ENCODE results near the gene PTGIR.

PTGIR gene

GRCh38 chr19:46614114-46614722 is 10.7 kb downstream of the PTGIR start:
- peak; percentile 74 for DNase-seq (ENCODE audit: low spot score)

- no peak for DNase-seq (ENCODE audit: low spot score)
These were observed 11.4 kb downstream of the PTGIR start for GRCh38 chr19:46613525-46613924.

GRCh38 chr19:46611776-46612175 is 13.1 kb downstream of the PTGIR start:
- DNase-seq (ENCODE audit: low spot score): no peak

GRCh38 chr19:46610851-46611770 is 13.8 kb downstream of the PTGIR start:
- DNase-seq (ENCODE audit: low spot score): no peak

GRCh38 chr19:46610413-46610775 is 14.5 kb downstream of the PTGIR start:
- no peak for DNase-seq (ENCODE audit: low spot score)

DNA sequence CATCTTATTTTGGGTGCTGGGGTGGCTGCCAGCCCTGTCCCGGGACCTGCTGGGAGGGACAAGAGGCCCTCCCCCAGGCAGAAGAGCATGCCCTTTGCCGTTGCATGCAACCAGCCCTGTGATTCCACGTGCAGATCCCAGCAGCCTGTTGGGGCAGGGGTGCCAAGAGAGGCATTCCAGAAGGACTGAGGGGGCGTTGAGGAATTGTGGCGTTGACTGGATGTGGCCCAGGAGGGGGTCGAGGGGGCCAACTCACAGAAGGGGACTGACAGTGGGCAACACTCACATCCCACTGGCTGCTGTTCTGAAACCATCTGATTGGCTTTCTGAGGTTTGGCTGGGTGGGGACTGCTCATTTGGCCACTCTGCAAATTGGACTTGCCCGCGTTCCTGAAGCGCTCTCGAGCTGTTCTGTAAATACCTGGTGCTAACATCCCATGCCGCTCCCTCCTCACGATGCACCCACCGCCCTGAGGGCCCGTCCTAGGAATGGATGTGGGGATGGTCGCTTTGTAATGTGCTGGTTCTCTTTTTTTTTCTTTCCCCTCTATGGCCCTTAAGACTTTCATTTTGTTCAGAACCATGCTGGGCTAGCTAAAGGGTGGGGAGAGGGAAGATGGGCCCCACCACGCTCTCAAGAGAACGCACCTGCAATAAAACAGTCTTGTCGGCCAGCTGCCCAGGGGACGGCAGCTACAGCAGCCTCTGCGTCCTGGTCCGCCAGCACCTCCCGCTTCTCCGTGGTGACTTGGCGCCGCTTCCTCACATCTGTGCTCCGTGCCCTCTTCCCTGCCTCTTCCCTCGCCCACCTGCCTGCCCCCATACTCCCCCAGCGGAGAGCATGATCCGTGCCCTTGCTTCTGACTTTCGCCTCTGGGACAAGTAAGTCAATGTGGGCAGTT is 15.1 kb downstream of the PTGIR start:
- no peak for DNase-seq (ENCODE audit: low spot score)

DNA sequence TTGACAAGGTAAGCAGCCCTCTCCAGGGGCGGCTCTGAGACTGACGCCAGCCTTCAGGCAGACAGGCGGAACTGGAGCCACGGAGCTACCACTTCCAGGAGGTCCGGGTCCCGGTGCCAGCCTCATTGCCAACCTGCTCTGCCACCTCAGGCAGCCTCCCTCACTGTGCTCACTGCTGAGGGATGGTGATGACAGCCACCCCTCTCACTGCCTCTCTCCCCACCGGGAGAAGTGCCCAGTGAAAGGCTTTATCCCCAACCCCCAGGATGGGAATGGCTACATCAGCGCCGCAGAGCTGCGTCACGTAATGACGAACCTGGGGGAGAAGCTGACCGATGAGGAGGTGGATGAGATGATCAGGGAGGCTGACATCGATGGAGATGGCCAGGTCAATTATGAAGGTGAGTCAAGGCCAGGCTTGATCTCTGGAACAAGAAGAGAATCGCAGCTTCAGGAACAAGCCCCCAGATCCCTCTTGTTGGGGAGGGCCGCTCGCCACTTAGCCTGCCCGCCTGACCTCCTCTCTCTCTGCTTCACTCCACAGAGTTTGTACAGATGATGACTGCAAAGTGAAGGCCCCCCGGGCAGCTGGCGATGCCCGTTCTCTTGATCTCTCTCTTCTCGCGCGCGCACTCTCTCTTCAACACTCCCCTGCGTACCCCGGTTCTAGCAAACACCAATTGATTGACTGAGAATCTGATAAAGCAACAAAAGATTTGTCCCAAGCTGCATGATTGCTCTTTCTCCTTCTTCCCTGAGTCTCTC is 16.1 kb downstream of the PTGIR start:
- no peak for DNase-seq (ENCODE audit: low spot score)

DNA sequence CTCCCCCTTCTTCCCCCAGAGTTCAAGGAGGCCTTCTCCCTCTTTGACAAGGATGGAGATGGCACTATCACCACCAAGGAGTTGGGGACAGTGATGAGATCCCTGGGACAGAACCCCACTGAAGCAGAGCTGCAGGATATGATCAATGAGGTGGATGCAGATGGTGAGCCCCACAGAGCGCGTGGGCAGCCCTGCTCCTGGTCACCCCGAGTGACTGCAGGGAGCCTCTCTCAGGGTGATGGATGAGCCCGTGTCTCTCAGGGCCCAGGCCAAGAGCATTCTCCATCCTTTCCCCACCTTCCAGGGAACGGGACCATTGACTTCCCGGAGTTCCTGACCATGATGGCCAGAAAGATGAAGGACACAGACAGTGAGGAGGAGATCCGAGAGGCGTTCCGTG is 16.7 kb downstream of the PTGIR start:
- no peak for DNase-seq (ENCODE audit: low spot score)

DNA sequence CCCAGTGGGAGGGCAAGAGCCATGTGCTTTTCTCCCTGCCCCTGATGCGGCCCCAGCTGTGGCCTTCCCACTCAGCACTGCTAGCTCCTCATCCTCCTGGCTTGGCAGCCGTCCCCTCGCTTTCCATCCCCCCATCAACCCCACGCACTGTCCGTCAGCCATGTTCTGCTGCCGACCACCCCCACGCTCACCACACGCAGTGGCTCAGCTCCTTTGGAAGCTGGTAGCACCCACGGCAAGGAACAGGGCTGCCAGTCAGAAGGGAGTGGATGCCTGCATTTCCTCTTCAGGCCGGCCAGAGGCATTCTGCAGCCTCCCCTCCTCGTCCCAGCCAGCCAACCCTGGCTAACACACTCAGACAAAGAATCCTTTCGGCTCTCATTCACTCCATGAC is 17.4 kb downstream of the PTGIR start:
- DNase-seq (ENCODE audit: low spot score): no peak

- DNase-seq (ENCODE audit: low spot score): no peak
These were observed 18.0 kb downstream of the PTGIR start for GRCh38 chr19:46606681-46607447.

- DNase-seq (ENCODE audit: low spot score): no peak
These were observed 18.9 kb downstream of the PTGIR start for GRCh38 chr19:46606019-46606418.

GRCh38 chr19:46605356-46605821 is 19.5 kb downstream of the PTGIR start:
- no peak for DNase-seq (ENCODE audit: low spot score)

GRCh38 chr19:46604781-46605355 is 20.0 kb downstream of the PTGIR start:
- DNase-seq (ENCODE audit: low spot score): no peak

DNA sequence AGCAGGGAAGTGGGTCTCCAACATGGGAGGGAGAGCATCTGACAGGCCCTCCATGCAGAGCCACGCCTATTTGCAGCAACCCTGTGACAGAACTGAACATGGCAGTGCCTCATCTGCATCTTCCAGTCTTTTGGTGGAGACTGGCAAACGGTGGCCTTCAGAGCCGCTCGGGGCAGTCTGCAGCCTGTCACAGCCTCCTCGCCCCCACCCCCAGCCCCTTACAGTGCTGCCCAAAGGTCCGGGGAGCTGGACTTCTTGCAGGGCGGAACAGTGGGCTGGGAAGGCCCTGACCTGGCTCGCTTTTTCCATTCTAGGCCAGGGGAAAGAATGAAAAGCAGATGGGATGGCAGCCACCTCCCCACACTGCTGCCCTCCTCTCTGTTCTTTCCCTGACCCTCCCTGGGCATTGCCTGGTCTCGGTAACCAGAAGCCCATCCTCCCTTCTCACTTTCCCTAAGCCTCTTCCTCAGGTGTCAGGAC is 21.1 kb downstream of the PTGIR start:
- no peak for DNase-seq (ENCODE audit: low spot score)

DNA sequence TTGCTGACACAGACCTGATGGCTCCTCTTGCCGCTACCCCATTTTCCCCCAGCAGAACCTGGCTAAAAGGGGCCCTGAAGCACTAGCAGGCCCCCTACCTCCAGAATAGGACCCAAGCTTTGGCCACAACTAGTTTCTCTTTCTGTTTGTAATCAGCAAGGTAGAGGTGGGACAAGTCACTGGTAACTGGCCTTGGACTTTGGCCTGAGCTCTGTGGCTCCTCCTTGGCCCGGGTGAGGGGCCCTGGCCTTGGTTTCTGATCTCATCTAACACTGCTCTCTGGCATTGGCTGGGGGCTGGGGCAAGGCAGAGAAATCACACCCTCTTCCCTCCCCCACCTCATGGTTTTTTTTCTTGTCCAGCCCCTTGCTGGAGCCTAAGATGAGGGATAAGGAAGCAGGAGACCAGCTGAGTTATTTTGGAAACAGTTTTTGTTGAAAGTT is 21.7 kb downstream of the PTGIR start:
- peak; percentile 32 for DNase-seq (ENCODE audit: low spot score)

DNA sequence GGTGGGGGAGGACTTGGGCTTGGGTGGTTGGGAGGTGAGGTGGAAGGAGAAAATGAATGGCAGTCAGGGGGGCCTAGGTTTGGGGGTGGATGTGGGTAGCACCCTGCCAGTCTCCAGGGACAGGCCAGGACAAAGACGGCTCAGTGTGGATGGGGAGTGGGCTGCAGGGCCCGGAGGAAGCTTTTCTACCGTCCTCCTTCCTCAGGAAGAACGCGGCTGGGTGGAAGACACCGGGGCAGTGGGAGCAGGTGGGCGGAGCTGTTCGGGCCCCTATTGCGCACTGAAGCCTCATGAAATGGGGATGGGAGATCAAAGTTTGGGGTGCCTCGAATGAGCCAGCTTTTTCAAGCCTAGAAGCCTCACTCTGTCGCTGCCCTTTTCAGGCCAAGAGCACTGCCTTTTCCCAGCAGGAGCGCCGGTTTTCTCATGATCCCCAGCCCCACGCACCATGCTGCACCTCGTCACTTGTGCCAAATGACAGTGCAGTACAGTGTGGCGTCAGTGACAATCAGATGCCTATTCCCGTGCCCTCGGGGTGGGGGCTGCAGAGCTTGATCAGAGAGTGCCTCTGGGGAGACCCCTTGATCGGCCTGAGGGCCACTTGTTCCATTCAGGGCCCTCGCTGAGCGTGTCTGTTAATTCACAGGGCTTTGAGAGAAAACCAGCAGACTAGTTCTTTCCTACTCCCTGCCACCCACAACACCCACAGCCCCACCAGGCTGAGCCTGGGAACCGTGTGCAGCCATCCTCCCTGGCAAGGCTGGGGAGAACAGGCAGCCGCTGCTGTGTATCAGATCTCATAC is 22.3 kb downstream of the PTGIR start:
- DNase-seq (ENCODE audit: low spot score): no peak

DNA sequence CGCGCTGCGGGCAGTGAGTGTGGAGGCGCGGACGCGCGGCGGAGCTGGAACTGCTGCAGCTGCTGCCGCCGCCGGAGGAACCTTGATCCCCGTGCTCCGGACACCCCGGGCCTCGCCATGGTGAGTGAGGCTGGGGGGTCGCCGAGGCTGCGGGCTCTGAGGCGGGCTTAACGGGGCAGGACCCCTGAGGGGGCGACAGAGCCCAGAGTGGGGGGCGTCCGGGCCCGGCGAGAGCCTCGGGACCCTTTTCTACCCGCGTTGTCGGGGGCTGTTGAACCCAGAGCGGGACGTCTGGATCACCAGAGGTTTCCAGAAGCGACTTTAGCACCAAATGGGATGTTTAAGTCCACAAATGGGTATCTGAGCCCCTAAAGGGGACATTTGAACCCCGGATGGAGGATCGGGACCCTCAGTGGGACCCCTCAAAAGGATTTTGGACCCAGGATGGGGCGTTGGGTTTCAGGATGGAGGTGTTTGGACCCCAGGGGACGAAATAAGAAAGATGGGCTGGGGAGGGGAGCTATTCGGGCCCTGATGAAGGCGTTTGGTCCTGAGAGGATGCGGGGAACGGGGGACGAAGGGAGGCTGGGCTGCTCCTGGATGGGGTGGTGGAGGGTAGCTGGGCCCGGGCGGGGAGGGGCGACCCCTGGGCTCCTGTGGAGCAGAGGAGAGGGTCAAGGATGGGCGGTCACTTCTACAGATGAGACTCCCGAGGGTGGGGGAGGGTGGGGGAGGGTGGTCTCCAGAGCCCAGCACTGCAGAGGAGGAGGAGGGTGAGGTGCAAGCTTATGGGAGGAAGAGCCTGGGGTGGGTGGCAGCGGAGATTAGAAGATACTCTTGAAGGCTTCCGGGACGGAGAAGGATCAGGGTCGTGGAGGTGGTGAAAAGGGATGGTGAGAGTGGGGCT is 23.3 kb downstream of the PTGIR start, which contains the start of gene CALM3:
TSS of gene CALM3 (plus strand) at position 13 of the 907 bp plus-strand sequence. CDS start at position 118, 105 bp downstream.
- no peak for DNase-seq (ENCODE audit: low spot score)
